GM12878 (cell line): ENCODE data around the gene PDIA4. TPM values are rescaled to one million over a fixed set of nuclear protein-coding genes. Genes with fewer than 3 reads are reported as not detected.

Experiments
- ATAC-seq: fragments of 200-7000 bp; cut with Tn5 transposase; 3 replicates; pipeline ENCODE4 v1.9.1; 2020; ENCODE audit warnings: mild to moderate bottlenecking, moderate library complexity
- BruUV-seq: library from RNA; stranded (reverse); fragments of 400-500 nt; replicated peaks from 2 replicates; lab custom pipeline; 2021; lab: Mats Ljungman, UMichigan
- CTCF ChIA-PET: fragments of 300-600 bp; sonication (Branson Sonifier 250); formaldehyde crosslinking; extraction: SDS; loops from one replicate; lab custom pipeline; 2021; ENCODE audit warnings: inconsistent platforms; lab: Yijun Ruan, JAX
- POLR2A ChIA-PET: fragments of 350-600 bp; formaldehyde crosslinking; extraction: SDS; loops from one replicate; lab custom pipeline; 2021; ENCODE audit warnings: inconsistent platforms; lab: Charles Lee
- RAD21 ChIA-PET: fragments of 300-600 bp; sonication (Branson Sonifier 250); formaldehyde crosslinking; loops from one replicate; lab custom pipeline; 2023; ENCODE audit warnings: antibody characterized with exemption; ENCODE audit not compliant: unreplicated experiment; lab: Charles Lee
- SMC1A ChIA-PET: fragments of 300-600 bp; sonication (Branson Sonifier 250); formaldehyde crosslinking; loops from one replicate; lab custom pipeline; 2023; ENCODE audit not compliant: unreplicated experiment, uncharacterized antibody; lab: Charles Lee
- DNase-seq: peaks from one replicate; pipeline ENCODE4 v3.0.0-alpha.2; 2011; ENCODE audit warnings: low read depth, low spot score
- FAIRE-seq: peaks from 3 replicates; lab custom pipeline; 2011; peaks lifted over from hg19 to GRCh38; lab: Jason Lieb, UNC
- H2AFZ ChIP-seq: 2 replicates; pipeline ENCODE4 v1.6.0; 2011; ENCODE audit warnings: low read depth, low read length, control low read depth; ENCODE audit not compliant: control insufficient read depth
- H3K27ac ChIP-seq: 2 replicates; pipeline ENCODE4 v1.5.1; 2011; ENCODE audit warnings: control low read depth; ENCODE audit not compliant: control insufficient read depth, insufficient read depth
- H3K27me3 ChIP-seq, 2 experiments: replicated peaks in 1 of 2; 2 replicates each; pipeline versions ENCODE4 v1.6.0 to v1.6.1; 2011; ENCODE audit warnings: low read length in 1 of 2; ENCODE audit not compliant: control insufficient read depth in 2 of 2, insufficient read depth in 2 of 2
- H3K36me3 ChIP-seq, 2 experiments: 2 replicates each; pipeline ENCODE4 v1.5.1; 2011; ENCODE audit warnings: low read length in 1 of 2; ENCODE audit not compliant: control insufficient read depth in 2 of 2, insufficient read depth in 2 of 2
- H3K4me1 ChIP-seq: 2 replicates; pipeline ENCODE4 v1.6.1; 2011; ENCODE audit warnings: mild to moderate bottlenecking, low read length, moderate library complexity, mixed read lengths; ENCODE audit not compliant: control insufficient read depth, insufficient read depth
- H3K4me2 ChIP-seq: 2 replicates; pipeline ENCODE4 v1.6.0; 2011; ENCODE audit warnings: control low read depth; ENCODE audit not compliant: control insufficient read depth, insufficient read depth
- H3K4me3 ChIP-seq: fragments of 200-600 bp; sonication (generic); 2 replicates; pipeline ENCODE4 v1.5.1; 2016
- H3K79me2 ChIP-seq: 2 replicates; pipeline ENCODE4 v1.6.0; 2011; ENCODE audit warnings: low read length; ENCODE audit not compliant: control insufficient read depth, insufficient read depth
- H3K9ac ChIP-seq: 2 replicates; pipeline ENCODE4 v1.8.0; 2011; ENCODE audit warnings: low read length, control low read depth, mixed read lengths; ENCODE audit not compliant: control insufficient read depth, insufficient read depth
- H3K9me3 ChIP-seq: replicated peaks from 3 replicates; pipeline ENCODE4 v1.5.1; 2011; ENCODE audit warnings: mild to moderate bottlenecking, low read length; ENCODE audit not compliant: control insufficient read depth, insufficient read depth
- H4K20me1 ChIP-seq: 2 replicates; pipeline ENCODE4 v1.6.0; 2011; ENCODE audit not compliant: control insufficient read depth, insufficient read depth
- SPI1 ChIP-seq: IDR thresholded peaks from 2 replicates; pipeline ENCODE4 v1.6.1; 2011; ENCODE audit warnings: low read depth, mild to moderate bottlenecking, low read length, moderate library complexity, borderline replicate concordance; ENCODE audit not compliant: insufficient read depth
- ZBTB11 ChIP-seq: fragments of 450-650 bp; formaldehyde crosslinking; IDR thresholded peaks from 2 replicates; pipeline ENCODE4 v1.5.0; 2022; ENCODE audit warnings: mild to moderate bottlenecking, missing genetic modification characterization
- in situ Hi-C: fragments of 300-500 bp; cut with MboI; formaldehyde crosslinking; loops from 9 replicates; pipeline ENCODE4 v1.14.3; 2018; ENCODE audit warnings: mixed read lengths
- intact Hi-C: fragments of 100-400 bp; cut with micrococcal nuclease; formaldehyde crosslinking; loops from one replicate; pipeline ENCODE4 v1.14.2; 2022; ENCODE audit not compliant: unreplicated experiment
- polyA plus RNA-seq, 11 experiments: library from polyadenylated mRNA; depleted of rRNA in 4 of 11; unstranded in 6 of 11; stranded (reverse) in 5 of 11; fragments of >200 nt; fragmentation: Nextera tagmentation in 4 of 11; fragmentation: Illumina TruSeq in 1 of 11; extraction: Ambion mirVana in 4 of 11; extraction: Trizol in 1 of 11; gene quantifications; 1 replicate in 1 of 11; 2 replicates in 10 of 11; pipeline versions ENCODE4 v1.2.1 to v1.2.3, GENCODE V29; 2011 to 2016; ENCODE audit warnings: inconsistent platforms in 2 of 11, missing spikeins in 2 of 11, low read depth in 1 of 11
- total RNA-seq, 4 experiments: library from RNA; depleted of rRNA in 3 of 4; stranded (reverse); fragments of >200 nt in 3 of 4; fragmentation: Illumina TruSeq in 1 of 4; extraction: Trizol in 1 of 4; gene quantifications; 2 replicates each; pipeline versions ENCODE4 v1.2.1 to v1.2.3, GENCODE V29; 2013 to 2021

Gene PDIA4
- total and polyA plus RNA-seq, 10 of the 15 experiments (the other 5 are each of a cell fraction or from before 2014, with no cell fraction given), result 7.1 to 306 (median 106) TPM

GRCh38 chr7:149063476-149063875, 35.2 kb upstream of the PDIA4 start:
- Histone ChIP-seq H3K4me3 (no peak overlapping the region), H3K9me3 (no peaks in the 10 kb centered on the region), H3K4me1 (peaks cover 13% of the 10 kb centered on the region), H4K20me1 (no peaks in the 10 kb centered on the region), H3K9ac (no peak overlapping the region), H3K36me3 (no peaks in the 10 kb centered on the region; a peak in 1 of 4 replicates), H3K79me2 (no peaks in the 10 kb centered on the region), H3K27me3 (no peaks in the 10 kb centered on the region), H2AFZ (no peak overlapping the region; the same call in 1 of the 2 replicates), H3K27ac (no peak overlapping the region), H3K4me2 (0 out of 2 replicates have a peak overlapping the region, but pooled peaks have one; percentile 32)
- ChIA-PET SMC1A (no interaction called here), RAD21 (no interaction called here), CTCF (no interaction called here), POLR2A (no interaction called here)
- intact Hi-C loops, result no loop called here
- no peak for FAIRE-seq
- in situ Hi-C loops, result no loop called here
- TF ChIP-seq SPI1 (peak; percentile 67), ZBTB11 (no peak)
- no peak for DNase-seq
- TSS peak; percentile 53 for BruUV-seq
- ATAC-seq, result no peak
